ENCODE results near the gene NR1I3.
A peak's percentile ranks its signal among the peaks of the same experiment; 100 is the strongest.
"Not testable (repeated sequence)": the region's sequence is repeated elsewhere in the genome, so short reads cannot be mapped to it uniquely, and the experiment has no call there.

NR1I3 gene

DNA sequence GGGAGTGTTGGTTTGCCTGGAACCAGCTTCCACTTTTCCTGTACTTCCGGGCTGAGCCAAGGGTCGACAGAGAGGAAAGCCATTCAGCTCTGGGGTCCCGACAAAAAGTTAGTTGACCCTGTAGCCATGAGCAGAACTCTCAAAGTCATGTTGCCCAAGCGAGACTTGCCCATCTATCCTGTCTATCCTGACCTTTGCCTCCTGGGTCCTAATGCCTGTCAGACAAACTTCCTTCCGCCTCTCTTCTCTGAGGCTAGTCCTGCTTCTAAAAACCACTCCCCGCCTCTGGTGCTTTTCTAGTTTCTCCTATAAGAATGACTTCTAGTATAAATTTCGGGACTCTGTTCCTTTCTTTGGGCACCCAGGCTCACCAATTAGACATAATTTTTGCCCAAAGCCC lies 12.8 kb upstream of the NR1I3 start:
- DNase-seq (ENCODE audit: low spot score) = no peak

DNA sequence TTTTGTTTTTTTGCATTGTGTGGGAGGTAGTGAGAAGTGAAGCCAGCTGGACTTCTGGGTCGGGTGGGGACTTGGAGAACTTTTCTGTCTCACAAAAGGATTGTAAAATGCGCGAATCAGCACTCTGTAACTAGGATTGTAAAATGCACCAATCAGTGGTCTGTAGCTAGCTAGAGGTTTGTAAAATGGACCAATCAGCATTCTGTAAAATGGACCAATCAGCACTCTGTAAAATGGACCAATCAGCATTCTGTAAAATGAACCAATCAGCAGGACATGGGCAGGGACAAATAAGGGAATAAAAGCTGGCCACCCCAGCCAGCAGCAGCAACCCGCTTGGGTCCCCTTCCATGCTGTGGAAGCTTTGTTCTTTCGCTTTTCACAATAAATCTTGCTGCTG lies 12.1 kb upstream of the NR1I3 start:
- not testable (repeated sequence) for DNase-seq (ENCODE audit: low spot score)

- DNase-seq (ENCODE audit: low spot score) = no peak
Measured at GRCh38 chr1:161244888-161245287, 6.9 kb upstream of the NR1I3 start.

DNA sequence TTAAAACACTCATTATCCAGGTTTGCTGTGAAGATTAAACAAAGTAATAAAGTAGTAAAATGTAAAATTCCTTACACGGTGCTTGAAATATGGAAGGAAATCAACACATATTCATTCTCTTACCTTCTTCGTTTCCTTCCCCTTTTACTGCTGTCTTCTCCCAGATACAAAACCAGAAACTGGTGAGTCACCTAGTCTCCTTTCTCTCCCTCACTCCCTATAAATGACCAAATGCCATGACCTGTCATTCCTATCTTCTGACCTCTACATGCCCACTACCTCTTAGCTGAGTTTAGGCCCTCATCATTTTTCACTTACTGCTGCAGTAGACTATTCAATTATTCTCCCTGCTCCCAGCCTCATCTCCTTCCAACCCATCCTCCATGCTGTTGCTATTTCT lies 4.3 kb upstream of the NR1I3 start:
- DNase-seq (ENCODE audit: low spot score) = no peak

- DNase-seq (ENCODE audit: low spot score) = no peak
Measured at GRCh38 chr1:161241682-161242081, 3.7 kb upstream of the NR1I3 start.

DNA sequence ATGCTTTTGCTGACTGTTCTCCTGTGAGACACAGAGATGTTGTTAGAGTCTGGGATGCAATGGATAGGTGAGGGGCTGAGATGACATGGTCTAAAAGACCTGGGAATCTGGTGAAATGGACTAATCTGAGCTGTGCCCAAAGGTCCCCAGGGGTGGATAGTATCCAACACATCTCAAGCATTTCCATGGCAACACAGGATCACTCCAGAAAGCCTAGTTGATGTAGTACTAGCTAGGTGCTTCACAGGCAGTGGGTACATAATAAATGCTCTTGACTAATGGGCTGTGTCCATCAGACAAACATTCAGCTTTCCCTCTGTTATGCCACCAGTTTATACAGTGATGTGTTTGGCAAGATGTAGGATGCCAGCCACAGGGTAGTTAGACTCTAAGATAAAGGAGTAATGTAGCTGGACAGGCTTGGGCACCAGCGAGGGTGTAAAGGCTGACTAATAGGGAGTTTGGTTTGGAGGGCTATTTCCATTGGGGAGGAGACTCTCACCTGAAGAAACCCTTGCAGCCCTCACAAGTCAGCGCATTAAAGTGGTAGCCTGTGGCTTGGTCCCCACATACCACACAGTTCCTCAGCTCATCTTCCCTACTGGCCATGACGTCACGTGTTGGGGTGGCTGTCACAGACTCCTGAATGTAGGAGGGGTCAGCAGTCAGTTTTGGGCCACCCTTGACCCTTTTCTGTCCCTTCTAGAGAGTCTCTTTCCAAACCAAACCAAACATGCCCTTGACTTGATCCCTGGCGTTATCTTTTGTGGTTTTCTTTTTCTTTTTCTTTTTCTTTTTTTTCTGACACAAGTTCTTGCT lies 1.8 kb downstream of the NR1I3 start:
- no peak for DNase-seq (ENCODE audit: low spot score)

DNA sequence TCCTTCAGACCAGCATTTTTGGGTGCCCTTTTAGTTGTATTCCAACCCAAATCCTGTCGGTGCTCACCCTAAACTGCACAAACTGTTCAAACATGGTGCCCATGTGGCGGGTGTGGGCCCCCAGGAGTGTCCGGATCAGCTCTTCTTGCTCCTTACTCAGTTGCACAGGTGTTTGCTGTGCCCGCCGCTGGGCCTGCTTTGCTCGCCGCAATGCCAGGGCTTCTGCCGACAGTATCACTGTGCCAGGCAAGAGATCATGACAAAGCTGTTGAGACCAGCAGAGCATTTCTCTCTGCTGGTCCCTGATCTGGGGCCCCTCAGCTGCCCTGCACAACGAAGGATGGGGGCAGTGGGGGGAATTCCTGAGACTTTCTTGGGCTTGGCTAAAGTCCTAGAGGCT lies 4.9 kb downstream of the NR1I3 start:
- DNase-seq (ENCODE audit: low spot score) = no peak

DNA sequence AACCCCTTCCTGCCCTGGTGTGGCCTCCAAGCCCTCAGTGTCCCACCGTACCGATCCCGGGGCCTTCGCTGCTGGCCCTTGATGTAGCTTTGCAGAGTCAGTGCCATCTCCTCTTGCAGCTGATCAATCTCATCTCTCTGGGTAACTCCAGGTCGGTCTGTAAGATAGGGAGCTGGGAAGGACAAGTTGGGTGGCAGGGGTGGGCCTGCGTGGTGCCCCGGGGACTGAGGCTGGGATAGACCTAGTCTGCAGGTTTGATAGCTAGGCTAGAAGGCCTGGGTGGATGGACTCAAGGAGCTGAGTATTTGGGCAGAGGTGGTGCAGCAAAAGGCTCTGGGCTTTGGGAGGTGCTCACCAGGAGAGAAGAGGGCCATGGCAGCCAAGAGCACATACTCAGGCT lies 7.2 kb downstream of the NR1I3 start:
- no peak for DNase-seq (ENCODE audit: low spot score)

DNA sequence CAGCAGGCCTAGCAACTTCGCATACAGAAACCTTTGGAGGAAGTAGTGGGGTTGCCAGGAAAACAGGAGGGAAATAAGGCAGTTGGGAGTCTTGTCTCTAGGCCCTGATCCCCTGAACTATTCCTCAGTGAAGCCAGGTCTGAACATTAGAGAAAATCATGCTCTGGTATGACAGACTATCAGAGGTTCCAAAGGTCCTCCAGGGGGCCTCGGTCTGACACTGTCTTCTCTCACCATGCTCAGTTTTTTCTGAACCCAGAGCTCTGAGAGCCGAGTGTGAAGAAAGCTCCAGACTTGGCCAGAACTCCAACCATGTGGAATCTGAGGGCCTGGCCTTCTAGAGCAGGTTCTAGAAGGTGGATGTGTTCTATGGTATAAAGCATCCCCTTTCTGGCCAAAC lies 8.1 kb downstream of the NR1I3 start:
- no peak for DNase-seq (ENCODE audit: low spot score)

DNA sequence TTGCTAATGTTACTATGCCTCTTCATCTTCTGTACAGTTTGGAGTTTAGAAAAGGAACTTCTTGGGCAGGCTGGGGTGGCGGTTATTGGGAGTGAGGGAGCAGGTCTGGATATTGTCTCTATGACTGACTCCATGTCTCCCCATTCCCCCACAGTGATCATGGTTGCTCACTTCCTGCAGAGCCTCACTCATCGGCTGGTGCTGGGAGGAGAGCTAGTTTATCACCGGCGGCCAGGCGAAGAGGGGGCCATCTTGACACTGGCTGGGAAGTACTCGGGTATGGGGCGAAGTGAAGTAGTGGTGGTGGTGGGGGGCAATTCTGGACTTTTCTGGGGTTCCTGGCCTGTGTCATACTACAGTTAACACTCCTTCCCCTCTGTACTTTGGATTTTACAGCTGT lies 10.0 kb downstream of the NR1I3 start:
- no peak for DNase-seq (ENCODE audit: low spot score)

GRCh38 chr1:161227196-161227871 lies 10.7 kb downstream of the NR1I3 start:
- peak; percentile 75 for DNase-seq (ENCODE audit: low spot score)

DNA sequence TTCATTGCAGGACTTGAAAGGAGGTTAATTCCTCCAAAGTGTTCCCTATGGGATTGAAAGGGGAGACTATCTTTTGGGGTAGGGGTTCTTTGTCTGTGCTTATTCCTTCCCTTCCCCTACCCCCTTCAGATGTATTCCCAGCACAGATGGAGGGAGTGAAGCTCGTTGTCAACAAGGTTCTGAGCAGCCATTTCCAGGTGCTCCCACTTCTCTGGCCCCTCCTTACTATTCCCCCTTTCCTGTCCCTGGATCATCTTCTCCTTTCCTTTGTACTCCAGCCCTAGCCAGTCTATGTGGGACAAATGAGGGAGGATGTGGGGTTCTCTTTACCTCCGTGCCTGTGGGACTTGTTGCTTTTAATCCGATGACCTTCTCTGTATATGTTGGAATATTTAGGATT lies 11.2 kb downstream of the NR1I3 start:
- no peak for DNase-seq (ENCODE audit: low spot score)

- peak; percentile 14 for DNase-seq (ENCODE audit: low spot score)
Measured at GRCh38 chr1:161226320-161226711, 11.7 kb downstream of the NR1I3 start.

DNA sequence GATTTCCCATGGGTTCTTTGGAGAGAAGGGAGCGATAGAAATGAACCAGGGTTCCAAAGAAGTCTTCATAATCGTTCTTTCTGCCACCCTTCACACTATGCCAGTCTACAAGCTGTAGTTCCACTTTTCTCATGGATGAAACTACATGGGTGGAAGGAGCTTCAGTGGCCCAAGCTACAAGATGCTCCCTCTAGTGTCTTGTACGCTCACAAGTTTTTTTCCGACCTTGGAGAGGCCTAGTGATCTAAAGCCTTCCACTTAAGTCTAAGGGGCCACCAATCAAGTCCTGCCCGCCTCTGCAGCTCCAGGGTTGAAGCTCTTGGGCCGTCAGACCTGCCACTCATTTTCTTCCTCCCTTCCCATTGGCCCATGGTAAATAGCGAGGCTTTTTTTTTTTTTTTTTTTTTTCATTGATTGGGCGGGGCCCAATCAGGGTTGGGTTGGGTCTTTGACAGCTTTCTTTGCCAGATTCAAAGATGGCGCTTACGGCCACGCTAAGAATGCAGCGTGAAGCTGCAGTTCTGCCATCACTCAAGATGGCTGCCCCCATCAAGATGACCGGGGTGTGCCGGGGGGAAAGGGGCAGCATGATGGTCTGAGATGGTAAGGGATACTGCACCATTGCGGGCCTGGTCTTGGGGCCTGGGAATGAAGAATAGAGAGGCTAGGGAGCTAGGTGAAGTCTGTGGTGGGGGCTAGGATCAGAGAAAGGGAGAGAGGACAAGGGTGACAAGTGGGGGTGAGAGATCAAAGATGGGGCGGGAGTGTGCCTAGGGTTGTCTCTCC lies 12.3 kb downstream of the NR1I3 start, which contains the start of gene TOMM40L:
Gene TOMM40L, plus strand, starts transcription at position 527 of the 786 bp plus-strand sequence. CDS start 430 bp downstream, outside the sequence.
- peak; percentile 99 for DNase-seq (ENCODE audit: low spot score)

- no peak for DNase-seq (ENCODE audit: low spot score)
Measured at GRCh38 chr1:161225178-161225533, 12.8 kb downstream of the NR1I3 start.

DNA sequence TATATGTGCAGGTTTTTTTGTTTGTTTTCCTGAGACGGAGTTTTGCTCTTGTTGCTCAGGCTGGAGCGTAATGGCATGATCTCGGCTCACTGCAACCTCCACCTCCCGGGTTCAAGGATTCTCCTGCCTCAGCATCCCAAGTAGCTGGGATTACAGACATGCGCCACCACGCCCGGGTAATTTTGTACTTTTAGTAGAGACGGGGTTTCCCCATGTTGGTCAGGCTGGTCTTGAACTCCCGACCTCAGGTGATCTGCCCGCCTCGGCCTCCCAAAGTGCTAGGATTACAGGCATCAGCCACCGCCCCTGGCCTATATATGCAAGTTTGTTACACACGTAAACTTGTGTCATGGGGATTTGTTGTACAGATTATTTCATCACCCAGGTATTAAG lies 13.3 kb downstream of the NR1I3 start:
- DNase-seq (ENCODE audit: low spot score) = not testable (repeated sequence)

GRCh38 chr1:161223805-161224694 lies 14.0 kb downstream of the NR1I3 start:
- no peak for DNase-seq (ENCODE audit: low spot score)

GRCh38 chr1:161222175-161223019 lies 15.6 kb downstream of the NR1I3 start:
- no peak for DNase-seq (ENCODE audit: low spot score)

DNA sequence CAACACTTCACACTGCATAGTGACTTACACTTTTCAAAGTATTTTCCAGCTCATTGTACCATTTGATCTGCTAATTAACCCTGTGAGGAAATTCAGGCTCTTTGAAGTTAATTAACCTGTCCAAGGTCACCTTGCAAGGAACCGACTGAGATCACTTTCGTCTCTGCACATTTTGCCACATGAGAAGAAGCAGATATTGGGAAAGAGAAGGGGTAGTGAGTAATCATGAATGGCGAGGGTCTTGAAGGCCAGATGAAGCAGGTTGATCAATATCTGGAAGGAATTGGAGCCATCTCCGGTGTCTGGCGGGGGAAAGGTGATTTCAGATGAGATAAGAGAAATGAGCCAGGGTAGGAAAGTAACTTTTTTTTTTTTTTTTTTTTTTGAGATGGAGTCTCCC lies 18.0 kb downstream of the NR1I3 start:
- no peak for DNase-seq (ENCODE audit: low spot score)

DNA sequence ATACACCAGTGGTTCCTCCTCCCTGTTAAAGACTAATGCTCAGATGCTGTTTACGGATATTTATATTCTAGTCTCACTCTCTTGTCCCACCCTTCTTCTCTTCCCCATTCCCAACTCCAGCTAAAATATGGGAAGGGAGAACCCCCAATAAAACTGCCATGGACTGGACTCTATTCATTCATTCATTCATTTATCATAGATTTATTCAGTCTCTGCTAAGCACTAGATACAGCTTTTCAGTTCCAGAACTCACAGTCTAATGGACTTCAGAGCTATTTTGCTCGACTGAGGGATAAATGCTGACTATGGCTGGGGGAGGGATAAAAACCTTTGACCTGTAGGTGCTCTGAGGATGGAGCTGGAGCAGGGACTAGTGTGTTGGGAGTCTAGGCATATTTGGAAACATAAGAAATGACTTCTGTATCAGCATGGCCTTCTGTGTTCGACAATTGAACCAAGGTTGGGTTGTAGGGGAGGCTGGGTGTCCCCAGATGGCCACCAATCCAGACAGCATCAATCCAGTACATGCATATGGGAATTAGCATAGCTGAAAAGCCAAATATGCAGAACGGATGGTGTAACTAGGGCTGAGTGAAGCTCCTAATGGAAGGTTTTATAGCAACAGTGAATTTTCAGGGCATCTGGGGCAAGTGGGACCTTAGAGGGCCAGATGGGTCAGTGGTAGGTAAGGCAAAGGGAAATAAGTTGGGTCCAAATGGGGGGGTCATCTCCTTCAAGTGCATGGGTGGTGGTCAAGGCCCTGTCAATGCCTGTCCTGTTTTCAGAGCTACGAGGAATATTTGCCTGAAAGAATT lies 18.7 kb downstream of the NR1I3 start:
- no peak for DNase-seq (ENCODE audit: low spot score)
